Endothelial cell of umbilical vein (primary cell): ENCODE results near the gene NOL6. TPM values are rescaled to one million over a fixed set of nuclear protein-coding genes. Genes with fewer than 3 reads are reported as not detected.

ENCODE experiments used
- BruUV-seq: library from RNA; stranded (reverse); fragments of 400-500 nt; replicated peaks from 2 replicates; lab custom pipeline; 2021; lab: Mats Ljungman, UMichigan
- CTCF ChIA-PET: fragments of 300-600, 350-600 bp; sonication (Branson Sonifier 250); formaldehyde crosslinking; loops from one replicate; lab custom pipeline; 2021; ENCODE audit warnings: antibody characterized with exemption, inconsistent platforms; lab: Charles Lee
- POLR2A ChIA-PET: fragments of 300-600, 350-600 bp; sonication (Branson Sonifier 250); formaldehyde crosslinking; loops from one replicate; lab custom pipeline; 2021; ENCODE audit warnings: antibody characterized with exemption, inconsistent platforms; lab: Charles Lee
- DNase-seq: peaks from one replicate; pipeline ENCODE4 v3.0.0-alpha.2; 2011; ENCODE audit warnings: low read depth, low spot score
- FAIRE-seq: peaks from 2 replicates; lab custom pipeline; 2011; peaks lifted over from hg19 to GRCh38; lab: Jason Lieb, UNC
- H2AFZ ChIP-seq: 2 replicates; pipeline ENCODE4 v1.6.0; 2012; ENCODE audit warnings: low read depth, low read length, control low read depth, inconsistent platforms
- H3K27ac ChIP-seq: 2 replicates; pipeline ENCODE4 v1.5.1; 2011; ENCODE audit warnings: low read depth, mild to moderate bottlenecking, control low read depth, low read length, moderate library complexity; ENCODE audit not compliant: insufficient read depth
- H3K27me3 ChIP-seq, 2 experiments: 2 replicates each; pipeline versions ENCODE4 v1.6.0 to v1.6.1; 2011; ENCODE audit warnings: low read length in 2 of 2, mixed read lengths in 1 of 2; ENCODE audit not compliant: control insufficient read depth in 2 of 2, insufficient read depth in 2 of 2
- H3K36me3 ChIP-seq, 2 experiments: 2 replicates in 1 of 2; 3 replicates in 1 of 2; pipeline ENCODE4 v1.5.1; 2011; ENCODE audit warnings: low read length in 2 of 2, mild to moderate bottlenecking in 1 of 2, moderate library complexity in 1 of 2; ENCODE audit not compliant: control insufficient read depth in 2 of 2, insufficient read depth in 2 of 2; ENCODE audit errors: extremely low read depth in 1 of 2
- H3K4me1 ChIP-seq: 3 replicates; pipeline ENCODE4 v1.5.1; 2011; ENCODE audit warnings: mild to moderate bottlenecking, low read length; ENCODE audit not compliant: control insufficient read depth, insufficient read depth; ENCODE audit errors: extremely low read depth
- H3K4me2 ChIP-seq: 2 replicates; pipeline ENCODE4 v1.6.1; 2011; ENCODE audit warnings: low read length, control low read depth, mixed read lengths; ENCODE audit not compliant: insufficient read depth
- H3K4me3 ChIP-seq, 3 experiments: fragments of 200-600 bp in 1 of 3; sonication (generic), shearing (Covaris generic) in 1 of 3; replicated peaks in 1 of 3; 2 replicates each; pipeline ENCODE4 v1.5.1; 2011 to 2016; ENCODE audit warnings: control low read depth in 3 of 3, low read length in 3 of 3, mild to moderate bottlenecking in 2 of 3, inconsistent platforms in 1 of 3, low read depth in 1 of 3, moderate library complexity in 1 of 3; ENCODE audit not compliant: insufficient read depth in 1 of 3
- H3K79me2 ChIP-seq: 2 replicates; pipeline ENCODE4 v1.6.0; 2012; ENCODE audit warnings: low read length, inconsistent platforms; ENCODE audit not compliant: control insufficient read depth, insufficient read depth
- H3K9ac ChIP-seq: replicated peaks from 2 replicates; pipeline ENCODE3; 2011; ENCODE audit warnings: low read length, control low read depth; ENCODE audit not compliant: insufficient read depth; ENCODE audit errors: extremely low read depth
- H3K9me1 ChIP-seq: replicated peaks from 3 replicates; pipeline ENCODE4 v1.6.0; 2011; ENCODE audit warnings: mild to moderate bottlenecking, low read length; ENCODE audit not compliant: control insufficient read depth, insufficient read depth; ENCODE audit errors: extremely low read depth
- H3K9me3 ChIP-seq: replicated peaks from 2 replicates; pipeline ENCODE4 v1.5.1; 2012; ENCODE audit warnings: low read length, inconsistent platforms; ENCODE audit not compliant: control insufficient read depth, insufficient read depth
- H4K20me1 ChIP-seq: replicated peaks from 2 replicates; pipeline ENCODE3; 2011; ENCODE audit warnings: mild to moderate bottlenecking, low read length; ENCODE audit not compliant: control insufficient read depth, insufficient read depth; ENCODE audit errors: extremely low read depth
- EZH2 ChIP-seq: IDR thresholded peaks from 2 replicates; pipeline ENCODE4 v1.6.1; 2012; ENCODE audit warnings: borderline replicate concordance, low read depth, mild to moderate bottlenecking, moderate library complexity, low read length, inconsistent platforms; ENCODE audit not compliant: severe bottlenecking
- FOS ChIP-seq: IDR thresholded peaks from 2 replicates; pipeline ENCODE4 v1.6.1; 2011; ENCODE audit warnings: mild to moderate bottlenecking, low read length, moderate library complexity, borderline replicate concordance; ENCODE audit not compliant: insufficient read depth
- GATA2 ChIP-seq: IDR thresholded peaks from 2 replicates; pipeline ENCODE4 v1.7.0; 2011; ENCODE audit warnings: low read depth, mild to moderate bottlenecking, moderate library complexity, mixed read lengths, low read length; ENCODE audit not compliant: insufficient read length, insufficient read depth
- JUN ChIP-seq: IDR thresholded peaks from 2 replicates; pipeline ENCODE4 v1.6.1; 2011; ENCODE audit warnings: borderline replicate concordance, low read depth; ENCODE audit not compliant: insufficient read length, insufficient read depth
- MYC ChIP-seq: IDR thresholded peaks from one replicate; pipeline ENCODE4 v1.6.1; 2011; ENCODE audit warnings: mild to moderate bottlenecking, low read depth, low read length
- POLR2A ChIP-seq: IDR thresholded peaks from 2 replicates; pipeline ENCODE4 v1.6.1; 2012; ENCODE audit warnings: low read depth, mild to moderate bottlenecking, control low read depth, low read length
- POLR2AphosphoS5 ChIP-seq: IDR thresholded peaks from 2 replicates; pipeline ENCODE4 v1.6.1; 2012; ENCODE audit warnings: low read depth, mild to moderate bottlenecking, control low read depth, low read length, moderate library complexity; ENCODE audit not compliant: insufficient read depth
- dilution Hi-C: fragments of 300-500 bp; cut with MboI; formaldehyde crosslinking; loops from one replicate; pipeline ENCODE4 v1.15.0; 2019; ENCODE audit warnings: low sequenced_read_pairs; ENCODE audit not compliant: extremely low pct_ligation_motif_present
- intact Hi-C: fragments of 100-400 bp; cut with micrococcal nuclease; formaldehyde crosslinking; loops from one replicate; pipeline ENCODE4 v1.10.0; 2022
- polyA plus RNA-seq, 4 experiments: library from polyadenylated mRNA; depleted of rRNA in 3 of 4; stranded (reverse) in 3 of 4; unstranded in 1 of 4; fragments of >200 nt; gene quantifications; 2 replicates each; pipeline versions ENCODE4 v1.2.1 to v1.2.3, GENCODE V29; 2011 to 2012; ENCODE audit warnings: missing spikeins in 1 of 4
- total RNA-seq: library from RNA; stranded (reverse); gene quantifications from 2 replicates; pipeline ENCODE4 v1.2.3, GENCODE V29; 2021
- TF ChIP-seq, protein P1 (sequence below): IDR thresholded peaks from 2 replicates; pipeline ENCODE4 v1.6.1; 2011; ENCODE audit not compliant: insufficient read depth, insufficient read length
- TF ChIP-seq, protein P2 (sequence below), 2 donors: IDR thresholded peaks; 1 replicate in 1 of 2; 2 replicates in 1 of 2; pipeline ENCODE4 v1.5.1; 2011; ENCODE audit warnings: low read length in 2 of 2, mild to moderate bottlenecking in 2 of 2, moderate library complexity in 2 of 2, control low read depth in 1 of 2, inconsistent platforms in 1 of 2, low read depth in 1 of 2; ENCODE audit not compliant: insufficient read depth in 1 of 2; ENCODE audit errors: extremely low read depth in 1 of 2

The NOL6 gene
- total and polyA plus RNA-seq, 2 donors (not counting 3 experiments of a cell fraction or from before 2014, with no cell fraction given), result 35.7 to 45.1 TPM

DNA sequence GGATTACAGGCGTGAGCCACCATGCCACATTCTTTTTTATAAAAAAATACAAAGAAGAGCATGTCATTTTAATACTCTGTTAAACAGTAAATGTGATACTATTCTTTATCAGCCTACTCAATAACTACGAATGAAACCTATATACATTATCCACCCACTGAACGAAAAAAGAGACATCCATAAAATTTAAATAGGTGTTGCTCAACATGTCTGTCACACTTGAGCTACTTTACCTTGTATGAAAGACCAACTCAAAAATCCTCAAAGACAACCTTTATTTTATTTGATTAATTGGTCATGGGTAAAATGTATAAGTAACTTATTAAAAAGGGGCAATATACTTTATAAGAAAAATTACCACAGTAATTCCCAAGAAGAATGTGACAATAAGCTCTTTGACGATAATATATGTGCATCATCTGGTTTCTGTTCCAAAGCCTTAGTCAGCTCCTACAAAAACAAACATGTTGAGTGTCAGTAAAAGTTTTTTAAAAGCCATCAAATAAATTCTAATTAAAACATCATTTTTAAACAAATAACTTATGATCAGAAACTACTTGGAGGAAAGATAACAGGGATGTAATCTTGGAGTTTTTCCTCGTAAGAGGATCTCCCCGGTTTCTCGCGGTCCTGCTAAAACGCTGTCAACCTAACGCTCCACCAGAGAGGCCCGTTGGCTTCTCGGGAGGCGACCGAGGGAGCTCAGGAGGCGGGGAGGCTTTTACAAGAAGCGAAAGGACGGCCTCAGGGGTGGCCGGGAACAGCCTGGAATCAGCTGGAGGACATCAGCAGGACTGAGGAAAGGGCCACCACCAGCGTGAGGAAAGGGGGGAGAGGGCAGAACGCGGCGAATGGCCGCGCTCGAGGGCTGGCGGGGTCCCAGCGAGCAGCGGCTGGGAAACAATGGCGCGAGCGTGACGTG, 36.8 kb upstream of the NOL6 start:
- peak overlapping the region; percentile 98 for H3K4me2 ChIP-seq
- dilution Hi-C loops (no loop called here), intact Hi-C loops (loop anchor here (10.0 kb wide), 1 partner anchor 106 kb away; the partner anchor contains the start of gene AQP7)
- DNase-seq (peak; percentile 78), FAIRE-seq (no peak)
- no peaks in the 10 kb centered on the region for H4K20me1 ChIP-seq
- H3K27me3 ChIP-seq, result no peaks in the 10 kb centered on the region
- TSS peak; percentile 68 for BruUV-seq
- no peaks in the 10 kb centered on the region for H3K36me3 ChIP-seq
- TF ChIP-seq, protein P1, sequence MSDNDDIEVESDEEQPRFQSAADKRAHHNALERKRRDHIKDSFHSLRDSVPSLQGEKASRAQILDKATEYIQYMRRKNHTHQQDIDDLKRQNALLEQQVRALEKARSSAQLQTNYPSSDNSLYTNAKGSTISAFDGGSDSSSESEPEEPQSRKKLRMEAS, result no peak
- TF ChIP-seq POLR2A (peak; percentile 83), JUN (no peak), POLR2AphosphoS5 (peak; percentile 66), EZH2 (no peak), MYC (no peak), FOS (no peak), GATA2 (no peak)
- TF ChIP-seq, protein P2, sequence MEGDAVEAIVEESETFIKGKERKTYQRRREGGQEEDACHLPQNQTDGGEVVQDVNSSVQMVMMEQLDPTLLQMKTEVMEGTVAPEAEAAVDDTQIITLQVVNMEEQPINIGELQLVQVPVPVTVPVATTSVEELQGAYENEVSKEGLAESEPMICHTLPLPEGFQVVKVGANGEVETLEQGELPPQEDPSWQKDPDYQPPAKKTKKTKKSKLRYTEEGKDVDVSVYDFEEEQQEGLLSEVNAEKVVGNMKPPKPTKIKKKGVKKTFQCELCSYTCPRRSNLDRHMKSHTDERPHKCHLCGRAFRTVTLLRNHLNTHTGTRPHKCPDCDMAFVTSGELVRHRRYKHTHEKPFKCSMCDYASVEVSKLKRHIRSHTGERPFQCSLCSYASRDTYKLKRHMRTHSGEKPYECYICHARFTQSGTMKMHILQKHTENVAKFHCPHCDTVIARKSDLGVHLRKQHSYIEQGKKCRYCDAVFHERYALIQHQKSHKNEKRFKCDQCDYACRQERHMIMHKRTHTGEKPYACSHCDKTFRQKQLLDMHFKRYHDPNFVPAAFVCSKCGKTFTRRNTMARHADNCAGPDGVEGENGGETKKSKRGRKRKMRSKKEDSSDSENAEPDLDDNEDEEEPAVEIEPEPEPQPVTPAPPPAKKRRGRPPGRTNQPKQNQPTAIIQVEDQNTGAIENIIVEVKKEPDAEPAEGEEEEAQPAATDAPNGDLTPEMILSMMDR (IDR thresholded peaks at IDR 0.05; ENCODE audit: extremely low read depth in 1 of 2, insufficient read depth in 1 of 2, low read depth in 1 of 2, low read length in 2 of 2), result no peak
- CTCF ChIA-PET, result interaction anchor here (0.7 to 2.0 kb wide), 6 partner anchors 8 to 58 kb away, joined by 3 to 9 read pairs (median 4); partner anchors contain the start of gene ANKRD18B
- H3K4me3 ChIP-seq, result peak overlapping the region; percentile 75 to 84 (median 79)
- H3K27ac ChIP-seq, result peak overlapping the region; percentile 100
- H3K4me1 ChIP-seq, result peaks cover 28% of the 10 kb centered on the region
- peak overlapping the region; percentile 100 for H3K9ac ChIP-seq
- no peaks in the 10 kb centered on the region for H3K9me3 ChIP-seq
- peak overlapping the region; percentile 97 for H2AFZ ChIP-seq
- POLR2A ChIA-PET, result interaction anchor here (1.0 to 1.1 kb wide), 2 partner anchors 29 to 37 kb away, joined by 3 to 5 read pairs; partner anchors contain the start of gene NOL6
- H3K9me1 ChIP-seq, result no peaks in the 10 kb centered on the region
- peaks cover 2% of the 10 kb centered on the region for H3K79me2 ChIP-seq
